HepG2 (cell line): Measurements from ENCODE around the gene TBCE. TPM values are rescaled to one million over a fixed set of nuclear protein-coding genes. Genes with fewer than 3 reads are reported as not detected.

Source experiments
- ARID4A ChIP-seq: sonication (generic); formaldehyde crosslinking; IDR thresholded peaks from 2 replicates; pipeline ENCODE4 v1.5.0; 2020; ENCODE audit warnings: mild to moderate bottlenecking, missing genetic modification reagents, borderline replicate concordance
- ARID5B ChIP-seq: IDR thresholded peaks from 2 replicates; pipeline ENCODE4 v1.4.0; 2020; ENCODE audit warnings: mild to moderate bottlenecking, missing genetic modification reagents
- CREB1 ChIP-seq, 2 experiments: fragments of 450-650 bp in 1 of 2; IDR thresholded peaks; 2 replicates each; pipeline ENCODE4 v1.6.1; 2016 to 2017; ENCODE audit warnings: control low read depth in 1 of 2, mild to moderate bottlenecking in 1 of 2, missing compliant biosample characterization in 1 of 2, missing genetic modification characterization in 1 of 2
- HMG20A ChIP-seq: IDR thresholded peaks from 2 replicates; pipeline ENCODE4 v1.6.1; 2016; ENCODE audit warnings: borderline replicate concordance
- HOMEZ ChIP-seq: IDR thresholded peaks from 2 replicates; pipeline ENCODE4 v1.6.1; 2016; ENCODE audit warnings: low read depth
- KLF15 ChIP-seq: sonication (generic); formaldehyde crosslinking; IDR thresholded peaks from 2 replicates; pipeline ENCODE4 v1.8.1; 2023; ENCODE audit warnings: borderline replicate concordance, mild to moderate bottlenecking, inconsistent platforms, missing genetic modification reagents, mixed read lengths
- NFATC3 ChIP-seq: sonication (generic); formaldehyde crosslinking; IDR thresholded peaks from 2 replicates; pipeline ENCODE4 v1.5.1; 2020; ENCODE audit warnings: mild to moderate bottlenecking, missing genetic modification reagents
- SP1 ChIP-seq, 2 experiments: fragments of 450-650 bp in 1 of 2; sonication (generic) in 1 of 2; formaldehyde crosslinking in 1 of 2; IDR thresholded peaks; 2 replicates each; pipeline versions ENCODE4 v1.4.0 to v1.6.1; 2016 to 2020; ENCODE audit warnings: missing genetic modification reagents in 1 of 2
- ZBTB4 ChIP-seq: sonication (generic); formaldehyde crosslinking; IDR thresholded peaks from 2 replicates; pipeline ENCODE4 v1.4.0; 2020; ENCODE audit warnings: missing genetic modification reagents, mild to moderate bottlenecking, borderline replicate concordance
- ZNF430 ChIP-seq: sonication (generic); formaldehyde crosslinking; IDR thresholded peaks from 2 replicates; pipeline ENCODE4 v1.9.0; 2021; ENCODE audit warnings: mild to moderate bottlenecking, missing genetic modification reagents
- ZNF768 ChIP-seq: sonication (generic); formaldehyde crosslinking; IDR thresholded peaks from 2 replicates; pipeline ENCODE4 v1.4.0; 2020; ENCODE audit warnings: missing genetic modification reagents
- polyA plus RNA-seq, 8 experiments: library from polyadenylated mRNA; depleted of rRNA in 3 of 8; stranded (reverse) in 7 of 8; unstranded in 1 of 8; fragments of >200 nt; fragmentation: Illumina TruSeq in 4 of 8; extraction: Trizol in 4 of 8; gene quantifications; 2 replicates each; pipeline versions ENCODE4 v1.2.1 to v1.2.3, GENCODE V29; 2011 to 2016; ENCODE audit warnings: low read depth in 4 of 8, missing spikeins in 1 of 8, mixed read lengths in 1 of 8; ENCODE audit not compliant: insufficient read depth in 1 of 8
- total RNA-seq, 5 experiments: library from RNA; depleted of rRNA; stranded (reverse); fragments of >200 nt; fragmentation: Illumina TruSeq; extraction: Trizol; gene quantifications; 2 replicates each; pipeline ENCODE4 v1.2.3, GENCODE V29; 2016; ENCODE audit warnings: low read depth in 1 of 5

The TBCE gene
- total and polyA plus RNA-seq, 2 of the 13 experiments (the other 11 are each of a cell fraction or from before 2014, with no cell fraction given), result 25.6 to 31.1 TPM

GRCh38 chr1:235367000-235367908 is at the start of gene TBCE (continued):
- TF ChIP-seq ARID4A (CRISPR knock-in tag) (peak; percentile 91), ZNF768 (CRISPR knock-in tag) (peak; percentile 56; the same call in 1 of the 2 replicates), CREB1 (IDR thresholded peaks at IDR 0.05) (peak; percentile 30; the same call in 1 of the 2 replicates), CREB1 (CRISPR knock-in tag; IDR thresholded peaks at IDR 0.05) (peak; percentile 66), NFATC3 (CRISPR knock-in tag) (no peak), KLF15 (CRISPR knock-in tag) (no peak), ZBTB4 (no peak), ZNF430 (peak; percentile 81; the same call in 1 of the 2 replicates), HMG20A (CRISPR knock-in tag) (no peak), ARID5B (CRISPR knock-in tag) (peak; percentile 54), SP1 (IDR thresholded peaks at IDR 0.05) (no peak), SP1 (CRISPR knock-in tag; IDR thresholded peaks at IDR 0.05) (no peak), HOMEZ (CRISPR knock-in tag) (peak; percentile 90)
